ENCODE data around the gene C2CD3. TPM values are rescaled to one million over a fixed set of nuclear protein-coding genes. Genes with fewer than 3 reads are reported as not detected.

Gene C2CD3
- total and polyA plus RNA-seq, 4 experiments from 2014 or later = 4.5 to 52.7 (median 26.5) TPM

GRCh38 chr11:73975479-73975757 is 195.4 kb downstream of the C2CD3 start:
- H3K27ac ChIP-seq (ENCODE audit: low read depth, low read length) = peak overlapping the region; percentile 52
- Mint-ChIP-seq H3K27ac (peak overlapping the region; percentile 58 to 100 (median 96)), H3K27me3 (no peaks in the 10 kb centered on the region), H3K9me3 (no peaks in the 10 kb centered on the region), H3K4me1 (peaks cover 63 to 100% (median 81%) of the 10 kb centered on the region in 4 donors), H3K4me3 (peak overlapping the region in 7 of 8 donors; percentile 65 to 99 (median 81)), H3K36me3 (peaks cover 62 to 68% of the 10 kb centered on the region in 2 donors)
- intact Hi-C loops (cut with micrococcal nuclease) = no loop called here
- POLR2A ChIA-PET (ENCODE audit: partially characterized antibody) = interaction anchor here (5.3 to 38.4 kb wide), 3 partner anchors 6 to 196 kb away, joined by 32 to 2221 read pairs (median 623); partner anchors contain the start of genes C2CD3, PPME1, UCP2 and UCP3
- peaks cover 52% of the 10 kb centered on the region for H3K36me3 ChIP-seq (ENCODE audit: insufficient read depth, low read length)
- no peaks in the 10 kb centered on the region for H3K27me3 ChIP-seq (ENCODE audit: insufficient read depth, low read length)
- CTCF ChIA-PET (ENCODE audit: partially characterized antibody) = interaction anchor here (0.7 to 1.9 kb wide), 2 partner anchors 29 to 37 kb away, joined by 3 to 6 read pairs; no protein-coding TSS in a partner anchor
- H3K9me3 ChIP-seq (ENCODE audit: control insufficient read depth in 1 of 2, low read length in 2 of 2) = no peaks in the 10 kb centered on the region
- no peak overlapping the region for H3K4me3 ChIP-seq (ENCODE audit: low read length in 2 of 2)
- DNase-seq = no peak
- peaks cover 100% of the 10 kb centered on the region for H3K4me1 ChIP-seq (ENCODE audit: insufficient read depth, low read length)

GRCh38 chr11:73974604-73975478 is 196.0 kb downstream of the C2CD3 start:
- H3K9me3 Mint-ChIP-seq = no peaks in the 10 kb centered on the region
- H3K36me3 ChIP-seq (ENCODE audit: insufficient read depth, low read length) = peaks cover 51% of the 10 kb centered on the region
- H3K4me3 ChIP-seq (ENCODE audit: low read length in 2 of 2) = peak overlapping the region in 1 of 2 donors; percentile 20
- H3K27me3 Mint-ChIP-seq = no peaks in the 10 kb centered on the region
- POLR2A ChIA-PET (ENCODE audit: partially characterized antibody) = interaction anchor here (0.6 to 38.4 kb wide), 7 partner anchors 7 to 518 kb away, joined by 3 to 2221 read pairs (median 12); partner anchors contain the start of genes C2CD3, LIPT2, PPME1 and UCP2
- no peak for DNase-seq
- H3K27ac Mint-ChIP-seq = peak overlapping the region; percentile 93 to 100 (median 96)
- H3K27me3 ChIP-seq (ENCODE audit: insufficient read depth, low read length) = no peaks in the 10 kb centered on the region
- peaks cover 69 to 100% (median 84%) of the 10 kb centered on the region in 4 donors for H3K4me1 Mint-ChIP-seq
- no peaks in the 10 kb centered on the region for H3K9me3 ChIP-seq (ENCODE audit: control insufficient read depth in 1 of 2, low read length in 2 of 2)
- H3K4me1 ChIP-seq (ENCODE audit: insufficient read depth, low read length) = peaks cover 100% of the 10 kb centered on the region
- intact Hi-C loops (cut with micrococcal nuclease) = loop anchor here (1.0 kb wide), 2 partner anchors 8 to 30 kb away; no protein-coding TSS in a partner anchor
- H3K4me3 Mint-ChIP-seq = peak overlapping the region; percentile 70 to 99 (median 80)
- CTCF ChIA-PET (ENCODE audit: partially characterized antibody) = interaction anchor here (0.7 to 2.9 kb wide), 6 partner anchors 8 to 37 kb away, joined by 3 to 11 read pairs (median 3); partner anchors contain the start of gene UCP2
- H3K36me3 Mint-ChIP-seq = peaks cover 57 to 62% of the 10 kb centered on the region in 2 donors
- peak overlapping the region; percentile 52 for H3K27ac ChIP-seq (ENCODE audit: low read depth, low read length)

GRCh38 chr11:73972620-73973449 is 198.0 kb downstream of the C2CD3 start:
- Histone ChIP-seq H3K9me3 (ENCODE audit: control insufficient read depth in 1 of 2, low read length in 2 of 2) (no peaks in the 10 kb centered on the region), H3K36me3 (ENCODE audit: insufficient read depth, low read length) (peaks cover 37% of the 10 kb centered on the region), H3K4me1 (ENCODE audit: insufficient read depth, low read length) (peaks cover 100% of the 10 kb centered on the region), H3K27ac (ENCODE audit: low read depth, low read length) (peak overlapping the region; percentile 52), H3K4me3 (ENCODE audit: low read length in 2 of 2) (no peak overlapping the region), H3K27me3 (ENCODE audit: insufficient read depth, low read length) (no peaks in the 10 kb centered on the region)
- no peaks in the 10 kb centered on the region for H3K27me3 Mint-ChIP-seq
- ChIA-PET CTCF (ENCODE audit: partially characterized antibody) (interaction anchor here (0.6 to 2.9 kb wide), 9 partner anchors 8 to 1747 kb away, joined by 3 to 11 read pairs (median 3); no protein-coding TSS in a partner anchor), POLR2A (ENCODE audit: partially characterized antibody) (interaction anchor here (0.9 to 38.4 kb wide), 15 partner anchors 8 to 213 kb away, joined by 3 to 2221 read pairs (median 3); partner anchors contain the start of genes C2CD3, PPME1, RAB6A and UCP2)
- peak overlapping the region in 5 of 8 donors; percentile 26 to 92 (median 77) for H3K4me3 Mint-ChIP-seq
- H3K36me3 Mint-ChIP-seq = peaks cover 40 to 45% of the 10 kb centered on the region in 2 donors
- intact Hi-C loops (cut with micrococcal nuclease) = no loop called here
- H3K4me1 Mint-ChIP-seq = peaks cover 75 to 100% (median 88%) of the 10 kb centered on the region in 4 donors
- H3K27ac Mint-ChIP-seq = peak overlapping the region; percentile 93 to 100 (median 96)
- H3K9me3 Mint-ChIP-seq = no peaks in the 10 kb centered on the region
- no peak for DNase-seq

- Mint-ChIP-seq H3K27ac (peak overlapping the region; percentile 93 to 100 (median 96)), H3K36me3 (peaks cover 34 to 38% of the 10 kb centered on the region in 2 donors), H3K27me3 (no peaks in the 10 kb centered on the region), H3K4me3 (peak overlapping the region in 5 of 8 donors; percentile 30 to 92 (median 46)), H3K4me1 (peaks cover 70 to 99% (median 86%) of the 10 kb centered on the region in 4 donors), H3K9me3 (no peaks in the 10 kb centered on the region)
- POLR2A ChIA-PET (ENCODE audit: partially characterized antibody) = interaction anchor here (0.8 to 38.4 kb wide), 14 partner anchors 8 to 214 kb away, joined by 3 to 2221 read pairs (median 4); partner anchors contain the start of genes C2CD3, PPME1, RAB6A and UCP2
- peaks cover 99% of the 10 kb centered on the region for H3K4me1 ChIP-seq (ENCODE audit: insufficient read depth, low read length)
- no peak for DNase-seq
- H3K27me3 ChIP-seq (ENCODE audit: insufficient read depth, low read length) = no peaks in the 10 kb centered on the region
- no peaks in the 10 kb centered on the region for H3K9me3 ChIP-seq (ENCODE audit: control insufficient read depth in 1 of 2, low read length in 2 of 2)
- H3K36me3 ChIP-seq (ENCODE audit: insufficient read depth, low read length) = peaks cover 30% of the 10 kb centered on the region
- CTCF ChIA-PET (ENCODE audit: partially characterized antibody) = interaction anchor here (0.9 to 2.9 kb wide), 6 partner anchors 8 to 41 kb away, joined by 3 to 11 read pairs (median 4); no protein-coding TSS in a partner anchor
- intact Hi-C loops (cut with micrococcal nuclease) = no loop called here
- H3K4me3 ChIP-seq (ENCODE audit: low read length in 2 of 2) = no peak overlapping the region
- H3K27ac ChIP-seq (ENCODE audit: low read depth, low read length) = peak overlapping the region; percentile 52
These were observed 198.6 kb downstream of the C2CD3 start for GRCh38 chr11:73972187-73972586.

GRCh38 chr11:73971175-73971719 is 199.6 kb downstream of the C2CD3 start:
- POLR2A ChIA-PET (ENCODE audit: partially characterized antibody) = interaction anchor here (0.6 to 38.4 kb wide), 11 partner anchors 10 to 261 kb away, joined by 3 to 2221 read pairs (median 4); partner anchors contain the start of genes C2CD3, DNAJB13, PPME1 and UCP2
- Histone ChIP-seq H3K36me3 (ENCODE audit: insufficient read depth, low read length) (peaks cover 21% of the 10 kb centered on the region), H3K27ac (ENCODE audit: low read depth, low read length) (peak overlapping the region; percentile 45), H3K4me3 (ENCODE audit: low read length in 2 of 2) (no peak overlapping the region), H3K4me1 (ENCODE audit: insufficient read depth, low read length) (peaks cover 91% of the 10 kb centered on the region), H3K27me3 (ENCODE audit: insufficient read depth, low read length) (no peaks in the 10 kb centered on the region), H3K9me3 (ENCODE audit: control insufficient read depth in 1 of 2, low read length in 2 of 2) (no peaks in the 10 kb centered on the region)
- no peaks in the 10 kb centered on the region for H3K27me3 Mint-ChIP-seq
- peak overlapping the region; percentile 92 to 100 (median 96) for H3K27ac Mint-ChIP-seq
- no peaks in the 10 kb centered on the region for H3K9me3 Mint-ChIP-seq
- H3K36me3 Mint-ChIP-seq = peaks cover 25 to 29% of the 10 kb centered on the region in 2 donors
- H3K4me3 Mint-ChIP-seq = peak overlapping the region in 6 of 8 donors; percentile 32 to 78 (median 50)
- CTCF ChIA-PET (ENCODE audit: partially characterized antibody) = interaction anchor here (0.6 to 1.8 kb wide), 5 partner anchors 9 to 86 kb away, joined by 3 to 19 read pairs (median 4); no protein-coding TSS in a partner anchor
- no peak for DNase-seq
- intact Hi-C loops (cut with micrococcal nuclease) = no loop called here
- H3K4me1 Mint-ChIP-seq = peaks cover 64 to 90% (median 78%) of the 10 kb centered on the region in 4 donors

Data from CD4-positive, alpha-beta memory T cell (primary cell).